Amygdala (tissue), 56 donors: ENCODE measurements around the gene ARG2.

Source experiments
- DNase-seq, 56 donors: peaks; one replicate each; lab custom pipeline; 2025; lab: John Stamatoyannopoulos, UW

The ARG2 gene

GRCh38 chr14:67619446-67620216 lies at the start of gene ARG2:
ARG2 (plus strand) TSS chr14:67619920; CDS start chr14:67619978, 58 bp downstream.
- peak; percentile 14 to 98 (median 81) for DNase-seq

- DNase-seq, result no peak
Observed at GRCh38 chr14:67570453-67570852, 49.3 kb upstream of the ARG2 start.

GRCh38 chr14:67571275-67571990 lies 48.3 kb upstream of the ARG2 start:
- peak in 42 of 56 donors; percentile 9 to 82 (median 42) for DNase-seq

- no peak for DNase-seq
Observed at GRCh38 chr14:67571991-67572323, 47.8 kb upstream of the ARG2 start.

GRCh38 chr14:67572608-67573007 lies 47.1 kb upstream of the ARG2 start:
- no peak for DNase-seq

GRCh38 chr14:67573228-67574010 lies 46.3 kb upstream of the ARG2 start:
- DNase-seq, result no peak

GRCh38 chr14:67574156-67574555 lies 45.6 kb upstream of the ARG2 start:
- DNase-seq, result no peak

- no peak for DNase-seq
Observed at GRCh38 chr14:67574806-67575205, 44.9 kb upstream of the ARG2 start.

- peak in 1 of 56 donors; percentile 27 for DNase-seq
Observed at GRCh38 chr14:67575684-67576083, 44.0 kb upstream of the ARG2 start.

GRCh38 chr14:67576216-67576955 lies 43.3 kb upstream of the ARG2 start:
- DNase-seq, result no peak

- DNase-seq, result no peak
Observed at GRCh38 chr14:67577181-67577808, 42.4 kb upstream of the ARG2 start.

- no peak for DNase-seq
Observed at GRCh38 chr14:67577909-67578749, 41.6 kb upstream of the ARG2 start.

- DNase-seq, result no peak
Observed at GRCh38 chr14:67579040-67579439, 40.7 kb upstream of the ARG2 start.

- no peak for DNase-seq
Observed at GRCh38 chr14:67579636-67580035, 40.1 kb upstream of the ARG2 start.

GRCh38 chr14:67580336-67581171 lies 39.2 kb upstream of the ARG2 start:
- DNase-seq, result no peak

GRCh38 chr14:67581643-67582042 lies 38.1 kb upstream of the ARG2 start:
- no peak for DNase-seq

GRCh38 chr14:67582061-67582460 lies 37.7 kb upstream of the ARG2 start:
- DNase-seq, result no peak
